Endothelial cell of umbilical vein (primary cell): Measurements from ENCODE around the gene PTPRT. TPM values are rescaled to one million over a fixed set of nuclear protein-coding genes. Genes with fewer than 3 reads are reported as not detected.

Experiments
- BruUV-seq: library from RNA; stranded (reverse); fragments of 400-500 nt; replicated peaks from 2 replicates; lab custom pipeline; 2021; lab: Mats Ljungman, UMichigan
- CTCF ChIA-PET: fragments of 300-600, 350-600 bp; sonication (Branson Sonifier 250); formaldehyde crosslinking; loops from one replicate; lab custom pipeline; 2021; ENCODE audit warnings: antibody characterized with exemption, inconsistent platforms; lab: Charles Lee
- POLR2A ChIA-PET: fragments of 300-600, 350-600 bp; sonication (Branson Sonifier 250); formaldehyde crosslinking; loops from one replicate; lab custom pipeline; 2021; ENCODE audit warnings: antibody characterized with exemption, inconsistent platforms; lab: Charles Lee
- DNase-seq: peaks from one replicate; pipeline ENCODE4 v3.0.0-alpha.2; 2011; ENCODE audit warnings: low read depth, low spot score
- FAIRE-seq: peaks from 2 replicates; lab custom pipeline; 2011; peaks lifted over from hg19 to GRCh38; lab: Jason Lieb, UNC
- H2AFZ ChIP-seq: 2 replicates; pipeline ENCODE4 v1.6.0; 2012; ENCODE audit warnings: low read depth, low read length, control low read depth, inconsistent platforms
- H3K27ac ChIP-seq: 2 replicates; pipeline ENCODE4 v1.5.1; 2011; ENCODE audit warnings: low read depth, mild to moderate bottlenecking, control low read depth, low read length, moderate library complexity; ENCODE audit not compliant: insufficient read depth
- H3K27me3 ChIP-seq, 2 experiments: 2 replicates each; pipeline versions ENCODE4 v1.6.0 to v1.6.1; 2011; ENCODE audit warnings: low read length in 2 of 2, mixed read lengths in 1 of 2; ENCODE audit not compliant: control insufficient read depth in 2 of 2, insufficient read depth in 2 of 2
- H3K36me3 ChIP-seq, 2 experiments: 2 replicates in 1 of 2; 3 replicates in 1 of 2; pipeline ENCODE4 v1.5.1; 2011; ENCODE audit warnings: low read length in 2 of 2, mild to moderate bottlenecking in 1 of 2, moderate library complexity in 1 of 2; ENCODE audit not compliant: control insufficient read depth in 2 of 2, insufficient read depth in 2 of 2; ENCODE audit errors: extremely low read depth in 1 of 2
- H3K4me1 ChIP-seq: 3 replicates; pipeline ENCODE4 v1.5.1; 2011; ENCODE audit warnings: mild to moderate bottlenecking, low read length; ENCODE audit not compliant: control insufficient read depth, insufficient read depth; ENCODE audit errors: extremely low read depth
- H3K4me2 ChIP-seq: 2 replicates; pipeline ENCODE4 v1.6.1; 2011; ENCODE audit warnings: low read length, control low read depth, mixed read lengths; ENCODE audit not compliant: insufficient read depth
- H3K4me3 ChIP-seq, 3 experiments: fragments of 200-600 bp in 1 of 3; sonication (generic), shearing (Covaris generic) in 1 of 3; replicated peaks in 1 of 3; 2 replicates each; pipeline ENCODE4 v1.5.1; 2011 to 2016; ENCODE audit warnings: control low read depth in 3 of 3, low read length in 3 of 3, mild to moderate bottlenecking in 2 of 3, inconsistent platforms in 1 of 3, low read depth in 1 of 3, moderate library complexity in 1 of 3; ENCODE audit not compliant: insufficient read depth in 1 of 3
- H3K79me2 ChIP-seq: 2 replicates; pipeline ENCODE4 v1.6.0; 2012; ENCODE audit warnings: low read length, inconsistent platforms; ENCODE audit not compliant: control insufficient read depth, insufficient read depth
- H3K9ac ChIP-seq: replicated peaks from 2 replicates; pipeline ENCODE3; 2011; ENCODE audit warnings: low read length, control low read depth; ENCODE audit not compliant: insufficient read depth; ENCODE audit errors: extremely low read depth
- H3K9me1 ChIP-seq: replicated peaks from 3 replicates; pipeline ENCODE4 v1.6.0; 2011; ENCODE audit warnings: mild to moderate bottlenecking, low read length; ENCODE audit not compliant: control insufficient read depth, insufficient read depth; ENCODE audit errors: extremely low read depth
- H3K9me3 ChIP-seq: replicated peaks from 2 replicates; pipeline ENCODE4 v1.5.1; 2012; ENCODE audit warnings: low read length, inconsistent platforms; ENCODE audit not compliant: control insufficient read depth, insufficient read depth
- H4K20me1 ChIP-seq: replicated peaks from 2 replicates; pipeline ENCODE3; 2011; ENCODE audit warnings: mild to moderate bottlenecking, low read length; ENCODE audit not compliant: control insufficient read depth, insufficient read depth; ENCODE audit errors: extremely low read depth
- EZH2 ChIP-seq: IDR thresholded peaks from 2 replicates; pipeline ENCODE4 v1.6.1; 2012; ENCODE audit warnings: borderline replicate concordance, low read depth, mild to moderate bottlenecking, moderate library complexity, low read length, inconsistent platforms; ENCODE audit not compliant: severe bottlenecking
- FOS ChIP-seq: IDR thresholded peaks from 2 replicates; pipeline ENCODE4 v1.6.1; 2011; ENCODE audit warnings: mild to moderate bottlenecking, low read length, moderate library complexity, borderline replicate concordance; ENCODE audit not compliant: insufficient read depth
- GATA2 ChIP-seq: IDR thresholded peaks from 2 replicates; pipeline ENCODE4 v1.7.0; 2011; ENCODE audit warnings: low read depth, mild to moderate bottlenecking, moderate library complexity, mixed read lengths, low read length; ENCODE audit not compliant: insufficient read length, insufficient read depth
- JUN ChIP-seq: IDR thresholded peaks from 2 replicates; pipeline ENCODE4 v1.6.1; 2011; ENCODE audit warnings: borderline replicate concordance, low read depth; ENCODE audit not compliant: insufficient read length, insufficient read depth
- MAX ChIP-seq: IDR thresholded peaks from 2 replicates; pipeline ENCODE4 v1.6.1; 2011; ENCODE audit not compliant: insufficient read depth, insufficient read length
- MYC ChIP-seq: IDR thresholded peaks from one replicate; pipeline ENCODE4 v1.6.1; 2011; ENCODE audit warnings: mild to moderate bottlenecking, low read depth, low read length
- POLR2A ChIP-seq: IDR thresholded peaks from 2 replicates; pipeline ENCODE4 v1.6.1; 2012; ENCODE audit warnings: low read depth, mild to moderate bottlenecking, control low read depth, low read length
- POLR2AphosphoS5 ChIP-seq: IDR thresholded peaks from 2 replicates; pipeline ENCODE4 v1.6.1; 2012; ENCODE audit warnings: low read depth, mild to moderate bottlenecking, control low read depth, low read length, moderate library complexity; ENCODE audit not compliant: insufficient read depth
- dilution Hi-C: fragments of 300-500 bp; cut with MboI; formaldehyde crosslinking; loops from one replicate; pipeline ENCODE4 v1.15.0; 2019; ENCODE audit warnings: low sequenced_read_pairs; ENCODE audit not compliant: extremely low pct_ligation_motif_present
- intact Hi-C: fragments of 100-400 bp; cut with micrococcal nuclease; formaldehyde crosslinking; loops from one replicate; pipeline ENCODE4 v1.10.0; 2022
- polyA plus RNA-seq, 4 experiments: library from polyadenylated mRNA; depleted of rRNA in 3 of 4; stranded (reverse) in 3 of 4; unstranded in 1 of 4; fragments of >200 nt; gene quantifications; 2 replicates each; pipeline versions ENCODE4 v1.2.1 to v1.2.3, GENCODE V29; 2011 to 2012; ENCODE audit warnings: missing spikeins in 1 of 4
- total RNA-seq: library from RNA; stranded (reverse); gene quantifications from 2 replicates; pipeline ENCODE4 v1.2.3, GENCODE V29; 2021
- TF ChIP-seq, protein P1 (sequence below), 2 donors: IDR thresholded peaks; 1 replicate in 1 of 2; 2 replicates in 1 of 2; pipeline ENCODE4 v1.5.1; 2011; ENCODE audit warnings: low read length in 2 of 2, mild to moderate bottlenecking in 2 of 2, moderate library complexity in 2 of 2, control low read depth in 1 of 2, inconsistent platforms in 1 of 2, low read depth in 1 of 2; ENCODE audit not compliant: insufficient read depth in 1 of 2; ENCODE audit errors: extremely low read depth in 1 of 2

PTPRT gene
- total and polyA plus RNA-seq, 2 donors (not counting 3 experiments of a cell fraction or from before 2014, with no cell fraction given): not detected

- ChIA-PET POLR2A (no interaction called here), CTCF (no interaction called here)
- no peaks in the 10 kb centered on the region for H4K20me1 ChIP-seq
- H3K27ac ChIP-seq: no peak overlapping the region
- intact Hi-C loops (no loop called here), dilution Hi-C loops (no loop called here)
- H3K4me3 ChIP-seq: no peak overlapping the region
- no peaks in the 10 kb centered on the region for H3K36me3 ChIP-seq
- H3K9ac ChIP-seq: no peak overlapping the region
- H2AFZ ChIP-seq: no peak overlapping the region
- no peaks in the 10 kb centered on the region for H3K4me1 ChIP-seq
- DNase-seq (no peak), FAIRE-seq (no peak)
- no TSS peak for BruUV-seq
- H3K79me2 ChIP-seq: no peaks in the 10 kb centered on the region
- H3K4me2 ChIP-seq: no peak overlapping the region
- no peaks in the 10 kb centered on the region for H3K9me1 ChIP-seq
- no peaks in the 10 kb centered on the region for H3K27me3 ChIP-seq
- H3K9me3 ChIP-seq: peaks cover 5% of the 10 kb centered on the region
- TF ChIP-seq POLR2AphosphoS5 (no peak), MAX (no peak), FOS (no peak), GATA2 (no peak), EZH2 (no peak), POLR2A (no peak), MYC (no peak), JUN (no peak)
- TF ChIP-seq, protein P1, sequence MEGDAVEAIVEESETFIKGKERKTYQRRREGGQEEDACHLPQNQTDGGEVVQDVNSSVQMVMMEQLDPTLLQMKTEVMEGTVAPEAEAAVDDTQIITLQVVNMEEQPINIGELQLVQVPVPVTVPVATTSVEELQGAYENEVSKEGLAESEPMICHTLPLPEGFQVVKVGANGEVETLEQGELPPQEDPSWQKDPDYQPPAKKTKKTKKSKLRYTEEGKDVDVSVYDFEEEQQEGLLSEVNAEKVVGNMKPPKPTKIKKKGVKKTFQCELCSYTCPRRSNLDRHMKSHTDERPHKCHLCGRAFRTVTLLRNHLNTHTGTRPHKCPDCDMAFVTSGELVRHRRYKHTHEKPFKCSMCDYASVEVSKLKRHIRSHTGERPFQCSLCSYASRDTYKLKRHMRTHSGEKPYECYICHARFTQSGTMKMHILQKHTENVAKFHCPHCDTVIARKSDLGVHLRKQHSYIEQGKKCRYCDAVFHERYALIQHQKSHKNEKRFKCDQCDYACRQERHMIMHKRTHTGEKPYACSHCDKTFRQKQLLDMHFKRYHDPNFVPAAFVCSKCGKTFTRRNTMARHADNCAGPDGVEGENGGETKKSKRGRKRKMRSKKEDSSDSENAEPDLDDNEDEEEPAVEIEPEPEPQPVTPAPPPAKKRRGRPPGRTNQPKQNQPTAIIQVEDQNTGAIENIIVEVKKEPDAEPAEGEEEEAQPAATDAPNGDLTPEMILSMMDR (IDR thresholded peaks at IDR 0.05; ENCODE audit: extremely low read depth in 1 of 2, insufficient read depth in 1 of 2, low read depth in 1 of 2, low read length in 2 of 2): no peak
Measured at GRCh38 chr20:43170771-43171170, 18.9 kb downstream of the PTPRT start.
